Kidney tubule cell (primary cell): Measurements from ENCODE around the gene CYTIP.
"Not testable (repeated sequence)": the region's sequence is repeated elsewhere in the genome, so short reads cannot be mapped to it uniquely, and the experiment has no call there.

ENCODE experiments used
- DNase-seq: peaks from one replicate; pipeline ENCODE4 v3.0.0-alpha.2; 2018; ENCODE audit warnings: low spot score

The CYTIP gene

GRCh38 chr2:157368508-157368907, 75.4 kb downstream of the CYTIP start:
- DNase-seq = not testable (repeated sequence)

- DNase-seq = no peak
Measured at GRCh38 chr2:157367704-157368103, 76.2 kb downstream of the CYTIP start.
